H1 (cell line): ENCODE measurements around the gene RAB3GAP2. TPM values are rescaled to one million over a fixed set of nuclear protein-coding genes. Genes with fewer than 3 reads are reported as not detected.
"Not testable (repeated sequence)": the region's sequence is repeated elsewhere in the genome, so short reads cannot be mapped to it uniquely, and the experiment has no call there.

Experiments
- CTCF ChIA-PET: fragments of 300-600 bp; sonication (Branson Sonifier 250); formaldehyde crosslinking; loops from one replicate; lab custom pipeline; 2021; ENCODE audit not compliant: partially characterized antibody; lab: Charles Lee
- POLR2A ChIA-PET: fragments of 300-600 bp; sonication (Branson Sonifier 250); formaldehyde crosslinking; loops from one replicate; lab custom pipeline; 2021; ENCODE audit warnings: inconsistent platforms; ENCODE audit not compliant: partially characterized antibody; lab: Charles Lee
- DNase-seq, 2 experiments: peaks; one replicate each; pipeline versions ENCODE4 v3.0.0 to v3.0.0-alpha.2; 2010 to 2022; ENCODE audit warnings: low spot score in 2 of 2, low read depth in 1 of 2, mixed read lengths in 1 of 2
- FAIRE-seq: peaks from 2 replicates; lab custom pipeline; 2011; peaks lifted over from hg19 to GRCh38; lab: Jason Lieb, UNC
- H2AFZ ChIP-seq: 2 replicates; pipeline ENCODE4 v1.8.1; 2012; ENCODE audit warnings: low read length, inconsistent platforms
- H2AK5ac ChIP-seq: 2 replicates; pipeline ENCODE4 v1.6.1; 2013; ENCODE audit warnings: low read depth, low read length
- H2BK120ac ChIP-seq: replicated peaks from 2 replicates; pipeline ENCODE3; 2013; ENCODE audit warnings: low read depth, low read length, inconsistent platforms
- H2BK12ac ChIP-seq: 2 replicates; pipeline ENCODE4 v1.6.1; 2013; ENCODE audit warnings: low read depth, low read length
- H2BK15ac ChIP-seq: 2 replicates; pipeline ENCODE4 v1.6.1; 2013; ENCODE audit warnings: low read length
- H2BK20ac ChIP-seq: 2 replicates; pipeline ENCODE4 v1.6.1; 2013; ENCODE audit warnings: low read length
- H2BK5ac ChIP-seq: 2 replicates; pipeline ENCODE4 v1.6.1; 2013; ENCODE audit warnings: low read depth, low read length
- H3K14ac ChIP-seq: 2 replicates; pipeline ENCODE4 v1.6.1; 2013; ENCODE audit warnings: inconsistent platforms; ENCODE audit not compliant: insufficient read length
- H3K18ac ChIP-seq: 2 replicates; pipeline ENCODE4 v1.6.1; 2013; ENCODE audit warnings: low read length; ENCODE audit errors: extremely low read depth
- H3K23ac ChIP-seq: 2 replicates; pipeline ENCODE4 v1.6.1; 2013; ENCODE audit warnings: inconsistent platforms; ENCODE audit not compliant: insufficient read length
- H3K23me2 ChIP-seq: 2 replicates; pipeline ENCODE4 v1.6.1; 2013; ENCODE audit warnings: low read depth, low read length
- H3K27ac ChIP-seq: 2 replicates; pipeline ENCODE4 v1.6.1; 2011; ENCODE audit warnings: low read depth, low read length, inconsistent platforms
- H3K27me3 ChIP-seq, 4 experiments: replicated peaks in 1 of 4; 1 replicate in 1 of 4; 2 replicates in 3 of 4; pipeline versions ENCODE4 v1.6.1 to v1.8.1; 2011 to 2013; ENCODE audit warnings: low read length in 3 of 4, mild to moderate bottlenecking in 3 of 4, inconsistent platforms in 2 of 4, mixed read lengths in 2 of 4, moderate library complexity in 1 of 4; ENCODE audit not compliant: control insufficient read depth in 3 of 4, insufficient read depth in 3 of 4; ENCODE audit errors: extremely low read depth in 1 of 4
- H3K36me3 ChIP-seq, 4 experiments: 2 replicates each; pipeline versions ENCODE4 v1.6.1 to v1.8.1; 2011 to 2013; ENCODE audit warnings: mild to moderate bottlenecking in 4 of 4, low read length in 3 of 4, moderate library complexity in 2 of 4, control low read depth in 1 of 4, inconsistent platforms in 1 of 4; ENCODE audit not compliant: insufficient read depth in 4 of 4, control insufficient read depth in 2 of 4
- H3K4ac ChIP-seq: replicated peaks from 2 replicates; pipeline ENCODE3; 2013; ENCODE audit warnings: low read length, low read depth, mixed read lengths, inconsistent platforms; ENCODE audit not compliant: insufficient read length
- H3K4me1 ChIP-seq, 4 experiments: replicated peaks in 1 of 4; 1 replicate in 1 of 4; 2 replicates in 3 of 4; pipeline versions ENCODE4 v1.6.1 to v1.8.1; 2011 to 2013; ENCODE audit warnings: low read length in 3 of 4, inconsistent platforms in 2 of 4, mixed read lengths in 1 of 4; ENCODE audit not compliant: insufficient read depth in 4 of 4, control insufficient read depth in 3 of 4
- H3K4me2 ChIP-seq, 2 experiments: 2 replicates each; pipeline versions ENCODE4 v1.6.1 to v1.8.1; 2011 to 2013; ENCODE audit warnings: low read depth in 2 of 2, low read length in 2 of 2, control low read depth in 1 of 2, inconsistent platforms in 1 of 2, mild to moderate bottlenecking in 1 of 2; ENCODE audit not compliant: insufficient read depth in 1 of 2
- H3K4me3 ChIP-seq, 4 experiments: fragments of 200-600, 300-600 bp in 1 of 4; sonication (generic), shearing (Covaris generic), sonication (Bioruptor Twin) in 1 of 4; 2 replicates each; pipeline versions ENCODE4 v1.5.1 to v1.8.1; 2011 to 2016; ENCODE audit warnings: low read length in 4 of 4, low read depth in 3 of 4, control low read depth in 2 of 4, inconsistent platforms in 2 of 4, mild to moderate bottlenecking in 2 of 4, mixed read lengths in 1 of 4, moderate library complexity in 1 of 4; ENCODE audit not compliant: insufficient read depth in 2 of 4; ENCODE audit errors: extremely low read depth in 1 of 4
- H3K56ac ChIP-seq: replicated peaks from 2 replicates; pipeline ENCODE3; 2013; ENCODE audit warnings: low read depth, mild to moderate bottlenecking, mixed read lengths, low read length, inconsistent platforms; ENCODE audit not compliant: insufficient read length
- H3K79me1 ChIP-seq: 2 replicates; pipeline ENCODE4 v1.6.1; 2013; ENCODE audit warnings: low read depth, low read length, control low read depth
- H3K79me2 ChIP-seq, 2 experiments: 2 replicates each; pipeline versions ENCODE4 v1.6.1 to v1.8.1; 2012 to 2013; ENCODE audit warnings: low read length in 2 of 2, mild to moderate bottlenecking in 2 of 2, inconsistent platforms in 1 of 2; ENCODE audit not compliant: insufficient read depth in 2 of 2, control insufficient read depth in 1 of 2
- H3K9ac ChIP-seq, 4 experiments: replicated peaks in 1 of 4; 1 replicate in 1 of 4; 2 replicates in 3 of 4; pipeline versions ENCODE4 v1.6.1 to v1.8.1; 2011 to 2013; ENCODE audit warnings: low read depth in 3 of 4, low read length in 3 of 4, control low read depth in 2 of 4, mild to moderate bottlenecking in 2 of 4, moderate library complexity in 2 of 4, inconsistent platforms in 1 of 4; ENCODE audit errors: extremely low read depth in 1 of 4
- H3K9me3 ChIP-seq, 2 experiments: 2 replicates each; pipeline versions ENCODE4 v1.6.1 to v1.8.1; 2012 to 2013; ENCODE audit warnings: mild to moderate bottlenecking in 2 of 2, moderate library complexity in 2 of 2, control low read depth in 1 of 2, inconsistent platforms in 1 of 2, low read depth in 1 of 2, low read length in 1 of 2, mixed read lengths in 1 of 2; ENCODE audit not compliant: insufficient read depth in 2 of 2
- H4K20me1 ChIP-seq, 2 experiments: replicated peaks in 1 of 2; 2 replicates each; pipeline versions ENCODE3 to v1.8.1; 2011 to 2013; ENCODE audit warnings: inconsistent platforms in 2 of 2, low read length in 2 of 2, mild to moderate bottlenecking in 1 of 2; ENCODE audit not compliant: insufficient read depth in 2 of 2, control insufficient read depth in 1 of 2
- H4K5ac ChIP-seq: 2 replicates; pipeline ENCODE4 v1.6.1; 2013; ENCODE audit warnings: low read length, low read depth, mixed read lengths, inconsistent platforms; ENCODE audit not compliant: insufficient read length
- H4K8ac ChIP-seq: 2 replicates; pipeline ENCODE4 v1.8.0; 2013; ENCODE audit warnings: mild to moderate bottlenecking, moderate library complexity, low read length, inconsistent platforms; ENCODE audit not compliant: insufficient read depth; ENCODE audit errors: extremely low read depth
- H4K91ac ChIP-seq: replicated peaks from 2 replicates; pipeline ENCODE3; 2013; ENCODE audit warnings: low read length, mixed read lengths, inconsistent platforms; ENCODE audit not compliant: insufficient read length
- WGBS, 2 experiments: shearing (Covaris generic) in 1 of 2; methylation state at CpG; one replicate each; pipeline versions ENCODE4 v1.1.6 to v1.1.7; 2013 to 2015; ENCODE audit warnings: low lambda C conversion rate in 2 of 2, mixed read lengths in 2 of 2, inconsistent platforms in 1 of 2, low coverage in 1 of 2, missing lambda C conversion rate in 1 of 2; ENCODE audit not compliant: insufficient replicate concordance in 2 of 2, insufficient coverage in 1 of 2, insufficient read length in 1 of 2; ENCODE audit errors: extremely low coverage in 1 of 2, missing lambda C conversion rate in 1 of 2; 5-methylcytosine and 5-hydroxymethylcytosine counted together
- polyA plus RNA-seq, 7 experiments: library from polyadenylated mRNA; depleted of rRNA in 3 of 7; stranded (reverse) in 5 of 7; unstranded in 2 of 7; fragments of >200 nt in 5 of 7; fragments of 200-250 nt in 2 of 7; gene quantifications; 1 replicate in 5 of 7; 2 replicates in 1 of 7; 4 replicates in 1 of 7; pipeline versions ENCODE4 v1.2.1 to v1.2.3, GENCODE V29; 2011 to 2013; ENCODE audit warnings: missing spikeins in 2 of 7, mixed read lengths in 2 of 7
- total RNA-seq: library from RNA; stranded (reverse); fragmentation: NEBNext Ultra II Directional; extraction: Animal tissue kit (Norgen Biotek cat#: 25700); gene quantifications from 2 replicates; pipeline ENCODE4 v1.2.1, GENCODE V29; 2021

The RAB3GAP2 gene
- total and polyA plus RNA-seq, 2 of the 8 experiments (the other 6 are each of a cell fraction or from before 2014, with no cell fraction given): 19.7 to 52.7 TPM

DNA sequence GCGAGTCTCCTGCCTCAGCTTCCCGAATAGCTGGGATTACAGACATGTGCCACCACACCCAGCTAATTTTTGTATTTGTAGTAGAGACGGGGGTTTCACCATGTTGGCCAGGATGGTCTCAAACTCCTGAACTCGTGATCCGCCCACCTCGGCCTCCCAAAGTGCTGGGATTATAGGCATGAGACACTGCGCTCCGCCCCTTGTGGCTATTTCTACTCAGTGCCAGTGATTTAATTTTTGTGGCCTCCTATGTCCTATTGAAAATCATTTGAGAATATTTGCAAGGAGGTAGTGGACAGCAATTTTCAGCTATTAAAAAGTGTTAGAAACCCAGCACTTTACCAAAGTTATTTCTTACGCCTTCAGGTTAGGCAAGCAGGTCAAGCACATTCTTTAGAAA, 36.0 kb downstream of the RAB3GAP2 start:
- not testable (repeated sequence) for H2AK5ac ChIP-seq, H2BK5ac ChIP-seq, H4K20me1 ChIP-seq, H2BK15ac ChIP-seq, H4K5ac ChIP-seq, H3K27ac ChIP-seq, H3K4me3 ChIP-seq, H2BK12ac ChIP-seq, FAIRE-seq, H3K23me2 ChIP-seq, H3K18ac ChIP-seq, H3K27me3 ChIP-seq, H3K4me1 ChIP-seq, H4K91ac ChIP-seq, H3K9ac ChIP-seq, H3K4me2 ChIP-seq, H2BK20ac ChIP-seq, H4K8ac ChIP-seq, H3K9me3 ChIP-seq, H3K56ac ChIP-seq, H3K23ac ChIP-seq, H3K79me1 ChIP-seq, H3K36me3 ChIP-seq, H2BK120ac ChIP-seq, H2AFZ ChIP-seq, H3K4ac ChIP-seq, H3K14ac ChIP-seq, DNase-seq
- ChIA-PET POLR2A (interaction anchor here (0.6 to 1.4 kb wide), 4 partner anchors 8 to 41 kb away, joined by 3 read pairs; partner anchors contain the start of gene RAB3GAP2), CTCF (interaction anchor here (0.6 to 2.6 kb wide), 5 partner anchors 16 to 78 kb away, joined by 3 to 9 read pairs (median 6); no protein-coding TSS in a partner anchor)
- 92% methylated on average over 9 of the region's 9 CpGs; no CpG with 5 or more reads in 1 of the 2 experiments for WGBS, 2 experiments
- peaks cover 0 to 67% of the 10 kb centered on the region in 2 experiments; a peak in 3 of 4 replicates for H3K79me2 ChIP-seq
